HepG2 (cell line): ENCODE data around the gene SGK1. TPM values are rescaled to one million over a fixed set of nuclear protein-coding genes. Genes with fewer than 3 reads are reported as not detected.

ENCODE experiments used
- FOXK1 ChIP-seq: sonication (generic); formaldehyde crosslinking; IDR thresholded peaks from 2 replicates; pipeline ENCODE4 v1.4.0; 2020; ENCODE audit warnings: low read depth, missing genetic modification reagents, borderline replicate concordance
- MBD4 ChIP-seq: IDR thresholded peaks from 2 replicates; pipeline ENCODE4 v1.6.1; 2012; ENCODE audit warnings: low read length, inconsistent platforms, borderline replicate concordance
- MYNN ChIP-seq: sonication (generic); formaldehyde crosslinking; IDR thresholded peaks from 2 replicates; pipeline ENCODE4 v1.4.0; 2020; ENCODE audit warnings: mild to moderate bottlenecking, low read depth, missing genetic modification reagents
- NFATC3 ChIP-seq: sonication (generic); formaldehyde crosslinking; IDR thresholded peaks from 2 replicates; pipeline ENCODE4 v1.5.1; 2020; ENCODE audit warnings: mild to moderate bottlenecking, missing genetic modification reagents
- SALL1 ChIP-seq: sonication (generic); formaldehyde crosslinking; IDR thresholded peaks from 2 replicates; pipeline ENCODE4 v1.8.0; 2022; ENCODE audit warnings: mild to moderate bottlenecking, missing genetic modification reagents
- SYNCRIP ChIP-seq: fragments of 200-400 bp; formaldehyde crosslinking; IDR thresholded peaks from 2 replicates; pipeline ENCODE4 v1.6.1; 2018; ENCODE audit warnings: mild to moderate bottlenecking, low read depth, low read length; ENCODE audit not compliant: insufficient read depth
- TEAD3 ChIP-seq: optimal IDR thresholded peaks from 2 replicates; pipeline ENCODE3; 2016; ENCODE audit warnings: borderline replicate concordance
- ZNF124 ChIP-seq: sonication (generic); formaldehyde crosslinking; IDR thresholded peaks from 2 replicates; pipeline ENCODE4 v1.4.0; 2020; ENCODE audit warnings: missing genetic modification reagents
- ZNF343 ChIP-seq: sonication (generic); formaldehyde crosslinking; IDR thresholded peaks from 2 replicates; pipeline ENCODE4 v1.4.0; 2020; ENCODE audit warnings: mild to moderate bottlenecking, missing genetic modification reagents
- ZNF460 ChIP-seq: sonication (generic); formaldehyde crosslinking; IDR thresholded peaks from 2 replicates; pipeline ENCODE4 v1.5.1; 2020; ENCODE audit warnings: missing genetic modification reagents, mild to moderate bottlenecking, borderline replicate concordance
- ZNF839 ChIP-seq: sonication (generic); formaldehyde crosslinking; IDR thresholded peaks from 2 replicates; pipeline ENCODE4 v1.4.0; 2020; ENCODE audit warnings: missing genetic modification reagents, mild to moderate bottlenecking, borderline replicate concordance
- polyA plus RNA-seq, 8 experiments: library from polyadenylated mRNA; depleted of rRNA in 3 of 8; stranded (reverse) in 7 of 8; unstranded in 1 of 8; fragments of >200 nt; fragmentation: Illumina TruSeq in 4 of 8; extraction: Trizol in 4 of 8; gene quantifications; 2 replicates each; pipeline versions ENCODE4 v1.2.1 to v1.2.3, GENCODE V29; 2011 to 2016; ENCODE audit warnings: low read depth in 4 of 8, missing spikeins in 1 of 8, mixed read lengths in 1 of 8; ENCODE audit not compliant: insufficient read depth in 1 of 8
- total RNA-seq, 5 experiments: library from RNA; depleted of rRNA; stranded (reverse); fragments of >200 nt; fragmentation: Illumina TruSeq; extraction: Trizol; gene quantifications; 2 replicates each; pipeline ENCODE4 v1.2.3, GENCODE V29; 2016; ENCODE audit warnings: low read depth in 1 of 5
- TF ChIP-seq, protein P1 (sequence below): sonication (generic); formaldehyde crosslinking; IDR thresholded peaks from 2 replicates; pipeline ENCODE4 v1.4.0; 2020; ENCODE audit warnings: low read depth, missing genetic modification reagents
- TF ChIP-seq, protein P2 (sequence below): sonication (generic); formaldehyde crosslinking; IDR thresholded peaks from 2 replicates; pipeline ENCODE4 v1.4.0; 2020; ENCODE audit warnings: missing genetic modification reagents, mild to moderate bottlenecking, borderline replicate concordance
- TF ChIP-seq, protein P3 (sequence below): sonication (generic); formaldehyde crosslinking; IDR thresholded peaks from 2 replicates; pipeline ENCODE4 v1.4.0; 2020; ENCODE audit warnings: missing genetic modification reagents
- TF ChIP-seq, protein P4 (sequence below): sonication (generic); formaldehyde crosslinking; IDR thresholded peaks from 2 replicates; pipeline ENCODE4 v1.5.1; 2020; ENCODE audit warnings: mild to moderate bottlenecking, missing genetic modification reagents, moderate library complexity
- TF ChIP-seq, protein P5 (sequence below): sonication (generic); formaldehyde crosslinking; IDR thresholded peaks from 2 replicates; pipeline ENCODE4 v1.4.0; 2020; ENCODE audit warnings: missing genetic modification reagents

SGK1 gene
- total and polyA plus RNA-seq, 2 of the 13 experiments (the other 11 are each of a cell fraction or from before 2014, with no cell fraction given): 56.1 to 56.2 TPM

DNA sequence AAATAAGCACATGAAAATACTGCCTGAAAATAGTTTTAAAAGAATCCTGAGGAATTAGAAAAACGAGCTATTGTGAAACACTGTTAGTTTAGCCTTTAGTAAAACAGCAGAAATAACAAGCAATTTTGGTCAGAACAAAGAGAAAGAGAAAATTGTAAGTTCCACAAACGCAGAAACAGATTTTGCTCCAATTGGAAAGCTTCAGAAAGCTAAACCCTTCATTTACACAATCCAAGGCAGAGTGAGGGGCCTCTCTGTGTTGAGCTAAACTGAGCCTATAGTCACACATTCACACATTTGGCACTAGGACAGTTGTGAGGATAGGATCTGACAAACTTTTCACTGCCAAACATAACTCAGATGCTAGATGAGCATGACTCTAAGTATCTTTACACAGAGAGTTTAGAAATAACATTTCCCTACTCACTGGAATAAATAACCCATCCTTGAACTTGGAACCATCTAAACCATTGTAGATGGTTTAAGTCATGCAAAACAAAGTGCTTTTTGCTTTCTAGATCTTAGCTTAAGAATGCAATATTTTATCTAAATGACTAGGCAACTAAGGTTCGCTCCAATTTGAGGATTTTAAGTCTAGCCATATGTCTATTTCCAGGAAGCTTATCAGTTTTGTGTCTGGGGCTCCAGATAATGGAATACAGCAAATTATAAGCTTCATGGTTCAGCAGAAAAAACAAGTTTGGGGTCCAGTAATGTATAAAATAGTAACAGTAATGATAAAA, 122.6 kb downstream of the SGK1 start (continued):
- TF ChIP-seq, protein P1, sequence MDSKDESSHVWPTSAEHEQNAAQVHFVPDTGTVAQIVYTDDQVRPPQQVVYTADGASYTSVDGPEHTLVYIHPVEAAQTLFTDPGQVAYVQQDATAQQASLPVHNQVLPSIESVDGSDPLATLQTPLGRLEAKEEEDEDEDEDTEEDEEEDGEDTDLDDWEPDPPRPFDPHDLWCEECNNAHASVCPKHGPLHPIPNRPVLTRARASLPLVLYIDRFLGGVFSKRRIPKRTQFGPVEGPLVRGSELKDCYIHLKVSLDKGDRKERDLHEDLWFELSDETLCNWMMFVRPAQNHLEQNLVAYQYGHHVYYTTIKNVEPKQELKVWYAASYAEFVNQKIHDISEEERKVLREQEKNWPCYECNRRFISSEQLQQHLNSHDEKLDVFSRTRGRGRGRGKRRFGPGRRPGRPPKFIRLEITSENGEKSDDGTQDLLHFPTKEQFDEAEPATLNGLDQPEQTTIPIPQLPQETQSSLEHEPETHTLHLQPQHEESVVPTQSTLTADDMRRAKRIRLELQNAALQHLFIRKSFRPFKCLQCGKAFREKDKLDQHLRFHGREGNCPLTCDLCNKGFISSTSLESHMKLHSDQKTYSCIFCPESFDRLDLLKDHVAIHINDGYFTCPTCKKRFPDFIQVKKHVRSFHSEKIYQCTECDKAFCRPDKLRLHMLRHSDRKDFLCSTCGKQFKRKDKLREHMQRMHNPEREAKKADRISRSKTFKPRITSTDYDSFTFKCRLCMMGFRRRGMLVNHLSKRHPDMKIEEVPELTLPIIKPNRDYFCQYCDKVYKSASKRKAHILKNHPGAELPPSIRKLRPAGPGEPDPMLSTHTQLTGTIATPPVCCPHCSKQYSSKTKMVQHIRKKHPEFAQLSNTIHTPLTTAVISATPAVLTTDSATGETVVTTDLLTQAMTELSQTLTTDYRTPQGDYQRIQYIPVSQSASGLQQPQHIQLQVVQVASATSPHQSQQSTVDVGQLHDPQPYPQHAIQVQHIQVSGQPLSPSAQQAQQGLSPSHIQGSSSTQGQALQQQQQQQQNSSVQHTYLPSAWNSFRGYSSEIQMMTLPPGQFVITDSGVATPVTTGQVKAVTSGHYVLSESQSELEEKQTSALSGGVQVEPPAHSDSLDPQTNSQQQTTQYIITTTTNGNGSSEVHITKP (CRISPR knock-in tag): no peak
- 0 out of 2 replicates have a peak, but pooled peaks have one; percentile 26 for TF ChIP-seq FOXK1 (CRISPR knock-in tag)
- TF ChIP-seq SALL1 (CRISPR knock-in tag): peak; percentile 31; the same call in 1 of the 2 replicates
- TF ChIP-seq, protein P2, sequence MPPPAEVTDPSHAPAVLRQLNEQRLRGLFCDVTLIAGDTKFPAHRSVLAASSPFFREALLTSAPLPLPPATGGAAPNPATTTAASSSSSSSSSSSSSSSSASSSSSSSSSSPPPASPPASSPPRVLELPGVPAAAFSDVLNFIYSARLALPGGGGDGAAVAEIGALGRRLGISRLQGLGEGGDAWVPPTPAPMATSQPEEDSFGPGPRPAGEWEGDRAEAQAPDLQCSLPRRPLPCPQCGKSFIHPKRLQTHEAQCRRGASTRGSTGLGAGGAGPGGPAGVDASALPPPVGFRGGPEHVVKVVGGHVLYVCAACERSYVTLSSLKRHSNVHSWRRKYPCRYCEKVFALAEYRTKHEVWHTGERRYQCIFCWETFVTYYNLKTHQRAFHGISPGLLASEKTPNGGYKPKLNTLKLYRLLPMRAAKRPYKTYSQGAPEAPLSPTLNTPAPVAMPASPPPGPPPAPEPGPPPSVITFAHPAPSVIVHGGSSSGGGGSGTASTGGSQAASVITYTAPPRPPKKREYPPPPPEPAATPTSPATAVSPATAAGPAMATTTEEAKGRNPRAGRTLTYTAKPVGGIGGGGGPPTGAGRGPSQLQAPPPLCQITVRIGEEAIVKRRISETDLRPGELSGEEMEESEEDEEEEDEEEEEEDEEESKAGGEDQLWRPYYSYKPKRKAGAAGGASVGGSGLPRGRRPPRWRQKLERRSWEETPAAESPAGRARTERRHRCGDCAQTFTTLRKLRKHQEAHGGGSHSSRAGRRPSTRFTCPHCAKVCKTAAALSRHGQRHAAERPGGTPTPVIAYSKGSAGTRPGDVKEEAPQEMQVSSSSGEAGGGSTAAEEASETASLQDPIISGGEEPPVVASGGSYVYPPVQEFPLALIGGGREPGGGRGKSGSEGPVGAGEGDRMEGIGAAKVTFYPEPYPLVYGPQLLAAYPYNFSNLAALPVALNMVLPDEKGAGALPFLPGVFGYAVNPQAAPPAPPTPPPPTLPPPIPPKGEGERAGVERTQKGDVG (CRISPR knock-in tag): no peak
- TF ChIP-seq, protein P3, sequence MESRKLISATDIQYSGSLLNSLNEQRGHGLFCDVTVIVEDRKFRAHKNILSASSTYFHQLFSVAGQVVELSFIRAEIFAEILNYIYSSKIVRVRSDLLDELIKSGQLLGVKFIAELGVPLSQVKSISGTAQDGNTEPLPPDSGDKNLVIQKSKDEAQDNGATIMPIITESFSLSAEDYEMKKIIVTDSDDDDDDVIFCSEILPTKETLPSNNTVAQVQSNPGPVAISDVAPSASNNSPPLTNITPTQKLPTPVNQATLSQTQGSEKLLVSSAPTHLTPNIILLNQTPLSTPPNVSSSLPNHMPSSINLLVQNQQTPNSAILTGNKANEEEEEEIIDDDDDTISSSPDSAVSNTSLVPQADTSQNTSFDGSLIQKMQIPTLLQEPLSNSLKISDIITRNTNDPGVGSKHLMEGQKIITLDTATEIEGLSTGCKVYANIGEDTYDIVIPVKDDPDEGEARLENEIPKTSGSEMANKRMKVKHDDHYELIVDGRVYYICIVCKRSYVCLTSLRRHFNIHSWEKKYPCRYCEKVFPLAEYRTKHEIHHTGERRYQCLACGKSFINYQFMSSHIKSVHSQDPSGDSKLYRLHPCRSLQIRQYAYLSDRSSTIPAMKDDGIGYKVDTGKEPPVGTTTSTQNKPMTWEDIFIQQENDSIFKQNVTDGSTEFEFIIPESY (CRISPR knock-in tag): no peak
- TF ChIP-seq MBD4: 0 out of 2 replicates have a peak, but pooled peaks have one; percentile 50
- no peak for TF ChIP-seq SYNCRIP
- no peak for TF ChIP-seq MYNN
- TF ChIP-seq, protein P4, sequence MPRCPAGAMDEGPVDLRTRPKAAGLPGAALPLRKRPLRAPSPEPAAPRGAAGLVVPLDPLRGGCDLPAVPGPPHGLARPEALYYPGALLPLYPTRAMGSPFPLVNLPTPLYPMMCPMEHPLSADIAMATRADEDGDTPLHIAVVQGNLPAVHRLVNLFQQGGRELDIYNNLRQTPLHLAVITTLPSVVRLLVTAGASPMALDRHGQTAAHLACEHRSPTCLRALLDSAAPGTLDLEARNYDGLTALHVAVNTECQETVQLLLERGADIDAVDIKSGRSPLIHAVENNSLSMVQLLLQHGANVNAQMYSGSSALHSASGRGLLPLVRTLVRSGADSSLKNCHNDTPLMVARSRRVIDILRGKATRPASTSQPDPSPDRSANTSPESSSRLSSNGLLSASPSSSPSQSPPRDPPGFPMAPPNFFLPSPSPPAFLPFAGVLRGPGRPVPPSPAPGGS (CRISPR knock-in tag): no peak
- peak; percentile 76 for TF ChIP-seq TEAD3 (CRISPR knock-in tag)
- TF ChIP-seq NFATC3 (CRISPR knock-in tag): no peak
- TF ChIP-seq, protein P5, sequence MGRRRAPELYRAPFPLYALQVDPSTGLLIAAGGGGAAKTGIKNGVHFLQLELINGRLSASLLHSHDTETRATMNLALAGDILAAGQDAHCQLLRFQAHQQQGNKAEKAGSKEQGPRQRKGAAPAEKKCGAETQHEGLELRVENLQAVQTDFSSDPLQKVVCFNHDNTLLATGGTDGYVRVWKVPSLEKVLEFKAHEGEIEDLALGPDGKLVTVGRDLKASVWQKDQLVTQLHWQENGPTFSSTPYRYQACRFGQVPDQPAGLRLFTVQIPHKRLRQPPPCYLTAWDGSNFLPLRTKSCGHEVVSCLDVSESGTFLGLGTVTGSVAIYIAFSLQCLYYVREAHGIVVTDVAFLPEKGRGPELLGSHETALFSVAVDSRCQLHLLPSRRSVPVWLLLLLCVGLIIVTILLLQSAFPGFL: no peak
- no peak for TF ChIP-seq ZNF460 (CRISPR knock-in tag)
- no peak for TF ChIP-seq ZNF343 (CRISPR knock-in tag)
- TF ChIP-seq ZNF839: no peak
- TF ChIP-seq ZNF124: no peak
